ENCODE measurements around the gene ACOX2.

ACOX2 gene

GRCh38 chr3:58490860-58491501 is 46.0 kb downstream of the ACOX2 start:
- H3K9me3 ChIP-seq (ENCODE audit: control insufficient read depth, low read length): no peaks in the 10 kb centered on the region
- H3K4me3 ChIP-seq (ENCODE audit: insufficient read depth, low read depth, low read length, poor library complexity, severe bottlenecking): no peak overlapping the region
- peak overlapping the region; percentile 30 for H3K27ac ChIP-seq (ENCODE audit: insufficient read depth, low read length, poor library complexity, severe bottlenecking)
- no peaks in the 10 kb centered on the region for H3K36me3 ChIP-seq (ENCODE audit: control insufficient read depth, insufficient read depth, low read length)
- DNase-seq: no peak
- peaks cover 22% of the 10 kb centered on the region for H3K4me1 ChIP-seq (ENCODE audit: control insufficient read depth, insufficient read depth, low read length, poor library complexity, severe bottlenecking)
- no peaks in the 10 kb centered on the region for H3K27me3 ChIP-seq (replicated peaks; ENCODE audit: control insufficient read depth, insufficient read depth, low read length, poor library complexity, severe bottlenecking)

DNA sequence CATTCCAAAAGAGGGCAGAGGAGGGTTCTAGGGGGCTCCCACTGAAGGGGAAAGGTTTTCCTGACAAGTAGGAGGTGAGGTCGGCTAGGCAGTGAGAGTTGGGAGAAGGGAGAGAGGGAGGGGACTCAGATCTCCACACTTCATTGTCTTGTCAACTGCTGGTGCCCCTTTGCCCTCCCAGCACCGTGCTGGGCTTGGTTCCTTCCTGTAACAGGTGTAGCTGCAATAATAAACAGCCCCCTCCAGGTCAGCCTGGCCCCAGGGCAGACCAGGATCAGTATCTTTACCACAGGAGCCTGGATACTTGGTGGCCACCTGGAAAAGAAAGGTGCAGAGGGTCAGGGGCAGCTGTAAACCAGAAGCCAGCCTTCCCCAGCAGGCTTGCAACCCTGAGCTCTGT is 48.0 kb downstream of the ACOX2 start:
- no peaks in the 10 kb centered on the region for H3K36me3 ChIP-seq (ENCODE audit: control insufficient read depth, insufficient read depth, low read length)
- peaks cover 19% of the 10 kb centered on the region for H3K4me1 ChIP-seq (ENCODE audit: control insufficient read depth, insufficient read depth, low read length, poor library complexity, severe bottlenecking)
- no peaks in the 10 kb centered on the region for H3K27me3 ChIP-seq (replicated peaks; ENCODE audit: control insufficient read depth, insufficient read depth, low read length, poor library complexity, severe bottlenecking)
- no peak overlapping the region for H3K4me3 ChIP-seq (ENCODE audit: insufficient read depth, low read depth, low read length, poor library complexity, severe bottlenecking)
- H3K9me3 ChIP-seq (ENCODE audit: control insufficient read depth, low read length): no peaks in the 10 kb centered on the region
- no peak overlapping the region for H3K27ac ChIP-seq (ENCODE audit: insufficient read depth, low read length, poor library complexity, severe bottlenecking)
- DNase-seq: no peak

DNA sequence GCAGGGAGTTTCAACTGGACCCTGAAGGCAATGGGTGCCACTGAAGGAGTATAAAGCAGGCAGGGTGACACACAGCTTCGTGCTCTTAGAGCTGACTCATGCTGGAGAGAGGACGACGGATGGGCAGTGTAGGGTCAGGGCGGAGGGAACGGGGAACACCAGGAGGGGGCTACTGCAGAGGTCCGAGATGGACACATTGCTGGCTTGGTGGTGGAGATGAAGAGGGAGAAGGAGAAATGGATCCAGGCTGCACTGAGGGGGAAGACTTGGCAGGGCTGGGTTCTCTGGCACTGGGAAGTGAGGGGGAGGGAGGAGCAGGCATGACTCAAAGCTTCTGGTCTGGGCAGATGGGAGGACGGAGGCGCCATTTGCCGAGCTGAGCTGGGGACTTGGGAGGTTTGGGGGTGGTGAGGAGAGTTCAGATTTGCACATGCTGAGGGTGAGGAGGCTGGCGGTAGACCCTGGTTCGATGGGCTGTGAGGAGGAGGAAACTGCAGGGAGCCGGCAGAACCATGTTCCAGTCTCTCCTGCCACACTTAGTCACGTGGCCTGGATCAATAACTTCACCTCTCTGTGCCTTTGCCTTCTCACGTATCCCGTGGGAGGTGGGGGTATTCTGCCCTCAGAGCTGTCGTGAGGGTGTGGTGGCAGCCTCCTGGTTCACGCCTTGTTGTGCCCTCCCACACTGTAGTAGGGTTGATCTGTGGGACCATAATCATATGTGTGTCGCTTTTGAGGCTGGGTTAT is 49.7 kb downstream of the ACOX2 start:
- no peak for DNase-seq
- peaks cover 3% of the 10 kb centered on the region for H3K4me1 ChIP-seq (ENCODE audit: control insufficient read depth, insufficient read depth, low read length, poor library complexity, severe bottlenecking)
- no peak overlapping the region for H3K27ac ChIP-seq (ENCODE audit: insufficient read depth, low read length, poor library complexity, severe bottlenecking)
- no peak overlapping the region for H3K4me3 ChIP-seq (ENCODE audit: insufficient read depth, low read depth, low read length, poor library complexity, severe bottlenecking)
- H3K36me3 ChIP-seq (ENCODE audit: control insufficient read depth, insufficient read depth, low read length): no peaks in the 10 kb centered on the region
- no peaks in the 10 kb centered on the region for H3K27me3 ChIP-seq (replicated peaks; ENCODE audit: control insufficient read depth, insufficient read depth, low read length, poor library complexity, severe bottlenecking)
- H3K9me3 ChIP-seq (ENCODE audit: control insufficient read depth, low read length): no peaks in the 10 kb centered on the region

DNA sequence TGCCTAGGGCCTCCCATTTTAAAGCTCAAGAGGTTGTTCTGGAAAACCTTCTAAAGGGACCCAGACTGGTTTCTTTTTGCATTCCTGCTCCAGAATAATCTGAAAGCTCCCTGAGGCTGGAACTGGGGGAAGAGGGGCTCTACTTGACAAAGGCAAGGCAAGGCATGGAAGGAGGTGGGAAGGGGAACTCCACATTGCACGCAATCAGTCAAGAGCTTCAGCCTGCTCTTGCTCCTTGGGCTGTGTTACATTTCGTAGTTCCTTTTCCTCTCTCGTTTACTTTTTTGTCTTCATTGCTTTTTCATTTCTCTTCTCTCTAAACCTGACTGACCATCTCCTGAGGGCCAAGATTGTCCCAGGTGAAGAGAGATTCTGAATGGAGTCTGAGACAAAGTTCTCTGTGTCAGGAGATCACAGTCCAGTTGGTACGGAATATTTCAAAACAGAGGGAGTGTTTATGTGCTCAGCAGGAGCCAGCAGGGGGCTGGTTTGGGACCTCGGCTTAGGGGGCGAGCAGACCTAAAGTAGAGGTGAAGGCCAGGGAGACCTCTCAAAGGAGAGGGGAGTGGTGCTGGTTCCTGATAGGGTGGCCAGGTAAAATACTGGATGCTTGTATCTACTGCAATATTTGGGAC is 51.1 kb downstream of the ACOX2 start:
- H3K4me3 ChIP-seq (ENCODE audit: insufficient read depth, low read depth, low read length, poor library complexity, severe bottlenecking): no peak overlapping the region
- no peaks in the 10 kb centered on the region for H3K27me3 ChIP-seq (replicated peaks; ENCODE audit: control insufficient read depth, insufficient read depth, low read length, poor library complexity, severe bottlenecking)
- no peaks in the 10 kb centered on the region for H3K36me3 ChIP-seq (ENCODE audit: control insufficient read depth, insufficient read depth, low read length)
- H3K4me1 ChIP-seq (ENCODE audit: control insufficient read depth, insufficient read depth, low read length, poor library complexity, severe bottlenecking): no peaks in the 10 kb centered on the region
- DNase-seq: no peak
- no peak overlapping the region for H3K27ac ChIP-seq (ENCODE audit: insufficient read depth, low read length, poor library complexity, severe bottlenecking)
- H3K9me3 ChIP-seq (ENCODE audit: control insufficient read depth, low read length): no peaks in the 10 kb centered on the region

GRCh38 chr3:58484722-58485069 is 52.3 kb downstream of the ACOX2 start:
- H3K4me1 ChIP-seq (ENCODE audit: control insufficient read depth, insufficient read depth, low read length, poor library complexity, severe bottlenecking): no peaks in the 10 kb centered on the region
- no peaks in the 10 kb centered on the region for H3K27me3 ChIP-seq (replicated peaks; ENCODE audit: control insufficient read depth, insufficient read depth, low read length, poor library complexity, severe bottlenecking)
- DNase-seq: no peak
- H3K9me3 ChIP-seq (ENCODE audit: control insufficient read depth, low read length): no peaks in the 10 kb centered on the region
- H3K27ac ChIP-seq (ENCODE audit: insufficient read depth, low read length, poor library complexity, severe bottlenecking): no peak overlapping the region
- H3K4me3 ChIP-seq (ENCODE audit: insufficient read depth, low read depth, low read length, poor library complexity, severe bottlenecking): no peak overlapping the region
- no peaks in the 10 kb centered on the region for H3K36me3 ChIP-seq (ENCODE audit: control insufficient read depth, insufficient read depth, low read length)

GRCh38 chr3:58484045-58484721 is 52.8 kb downstream of the ACOX2 start:
- no peaks in the 10 kb centered on the region for H3K27me3 ChIP-seq (replicated peaks; ENCODE audit: control insufficient read depth, insufficient read depth, low read length, poor library complexity, severe bottlenecking)
- H3K36me3 ChIP-seq (ENCODE audit: control insufficient read depth, insufficient read depth, low read length): no peaks in the 10 kb centered on the region
- H3K9me3 ChIP-seq (ENCODE audit: control insufficient read depth, low read length): no peaks in the 10 kb centered on the region
- no peak overlapping the region for H3K27ac ChIP-seq (ENCODE audit: insufficient read depth, low read length, poor library complexity, severe bottlenecking)
- no peak for DNase-seq
- no peak overlapping the region for H3K4me3 ChIP-seq (ENCODE audit: insufficient read depth, low read depth, low read length, poor library complexity, severe bottlenecking)
- H3K4me1 ChIP-seq (ENCODE audit: control insufficient read depth, insufficient read depth, low read length, poor library complexity, severe bottlenecking): no peaks in the 10 kb centered on the region

DNA sequence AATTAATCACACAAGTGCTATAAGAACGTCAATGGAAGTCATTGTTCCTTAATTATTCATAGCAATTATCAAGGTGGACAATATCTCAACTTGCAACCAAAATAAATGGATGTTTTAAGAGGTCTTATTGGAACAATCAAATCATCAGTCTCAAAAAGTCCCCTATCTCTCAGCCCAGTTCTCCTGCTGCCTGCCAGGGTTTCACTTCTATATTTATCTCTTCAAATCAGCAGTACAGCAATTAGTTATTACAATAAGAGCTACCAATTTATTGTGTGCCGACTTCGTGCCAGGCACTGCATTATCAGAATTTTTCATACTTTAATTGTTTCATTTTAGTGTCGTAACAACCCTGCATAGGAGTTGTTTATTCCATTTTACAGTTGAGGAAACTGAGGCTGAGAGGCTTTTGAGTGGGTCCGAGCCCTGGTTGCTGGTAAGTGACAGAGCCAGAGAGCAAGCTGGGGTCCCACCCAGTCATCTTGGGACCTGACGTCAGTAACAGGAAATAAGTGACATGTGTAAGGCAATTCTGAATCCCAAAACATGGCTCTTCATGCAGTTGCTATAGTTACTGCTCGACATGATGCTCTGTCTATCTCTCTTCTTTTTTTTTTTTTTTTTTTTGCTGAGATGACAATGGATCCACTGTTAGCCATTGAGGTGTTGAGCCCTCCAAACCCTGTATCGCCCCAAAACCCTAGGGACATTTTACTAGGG is 53.9 kb downstream of the ACOX2 start:
- H3K9me3 ChIP-seq (ENCODE audit: control insufficient read depth, low read length): no peaks in the 10 kb centered on the region
- no peaks in the 10 kb centered on the region for H3K36me3 ChIP-seq (ENCODE audit: control insufficient read depth, insufficient read depth, low read length)
- H3K4me3 ChIP-seq (ENCODE audit: insufficient read depth, low read depth, low read length, poor library complexity, severe bottlenecking): no peak overlapping the region
- no peak for DNase-seq
- H3K27me3 ChIP-seq (replicated peaks; ENCODE audit: control insufficient read depth, insufficient read depth, low read length, poor library complexity, severe bottlenecking): no peaks in the 10 kb centered on the region
- H3K27ac ChIP-seq (ENCODE audit: insufficient read depth, low read length, poor library complexity, severe bottlenecking): no peak overlapping the region
- no peaks in the 10 kb centered on the region for H3K4me1 ChIP-seq (ENCODE audit: control insufficient read depth, insufficient read depth, low read length, poor library complexity, severe bottlenecking)

GRCh38 chr3:58480309-58480708 is 56.7 kb downstream of the ACOX2 start:
- Histone ChIP-seq H3K4me3 (ENCODE audit: insufficient read depth, low read depth, low read length, poor library complexity, severe bottlenecking) (no peak overlapping the region), H3K27ac (ENCODE audit: insufficient read depth, low read length, poor library complexity, severe bottlenecking) (no peak overlapping the region), H3K36me3 (ENCODE audit: control insufficient read depth, insufficient read depth, low read length) (no peaks in the 10 kb centered on the region), H3K4me1 (ENCODE audit: control insufficient read depth, insufficient read depth, low read length, poor library complexity, severe bottlenecking) (no peaks in the 10 kb centered on the region), H3K27me3 (replicated peaks; ENCODE audit: control insufficient read depth, insufficient read depth, low read length, poor library complexity, severe bottlenecking) (no peaks in the 10 kb centered on the region), H3K9me3 (ENCODE audit: control insufficient read depth, low read length) (no peaks in the 10 kb centered on the region)
- no peak for DNase-seq

DNA sequence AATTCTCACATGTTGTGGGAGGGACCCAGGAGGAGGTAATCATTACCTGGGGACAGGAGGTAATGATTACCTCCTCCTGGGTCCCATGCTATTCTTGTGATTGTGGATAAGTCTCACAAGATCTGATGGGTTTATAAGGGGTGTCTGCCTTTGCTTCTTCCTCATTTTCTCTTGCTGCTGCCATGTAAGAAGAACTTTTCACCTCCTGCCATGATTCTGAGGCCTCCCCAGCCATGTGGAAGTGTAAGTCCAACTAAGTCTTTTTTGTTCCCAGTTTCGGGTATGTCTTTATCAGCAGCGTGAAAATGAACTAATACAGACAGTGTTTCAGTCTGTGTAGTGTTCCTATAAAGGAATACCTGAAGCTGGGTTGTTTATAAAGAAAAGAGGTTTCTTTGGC is 58.2 kb downstream of the ACOX2 start:
- H3K9me3 ChIP-seq (ENCODE audit: control insufficient read depth, low read length): no peaks in the 10 kb centered on the region
- H3K4me1 ChIP-seq (ENCODE audit: control insufficient read depth, insufficient read depth, low read length, poor library complexity, severe bottlenecking): no peaks in the 10 kb centered on the region
- no peak for DNase-seq
- H3K27me3 ChIP-seq (replicated peaks; ENCODE audit: control insufficient read depth, insufficient read depth, low read length, poor library complexity, severe bottlenecking): no peaks in the 10 kb centered on the region
- no peaks in the 10 kb centered on the region for H3K36me3 ChIP-seq (ENCODE audit: control insufficient read depth, insufficient read depth, low read length)
- no peak overlapping the region for H3K27ac ChIP-seq (ENCODE audit: insufficient read depth, low read length, poor library complexity, severe bottlenecking)
- H3K4me3 ChIP-seq (ENCODE audit: insufficient read depth, low read depth, low read length, poor library complexity, severe bottlenecking): no peak overlapping the region

Data from effector memory CD4-positive, alpha-beta T cell (primary cell).